ENCODE results near the gene ZGPAT.

ZGPAT gene

DNA sequence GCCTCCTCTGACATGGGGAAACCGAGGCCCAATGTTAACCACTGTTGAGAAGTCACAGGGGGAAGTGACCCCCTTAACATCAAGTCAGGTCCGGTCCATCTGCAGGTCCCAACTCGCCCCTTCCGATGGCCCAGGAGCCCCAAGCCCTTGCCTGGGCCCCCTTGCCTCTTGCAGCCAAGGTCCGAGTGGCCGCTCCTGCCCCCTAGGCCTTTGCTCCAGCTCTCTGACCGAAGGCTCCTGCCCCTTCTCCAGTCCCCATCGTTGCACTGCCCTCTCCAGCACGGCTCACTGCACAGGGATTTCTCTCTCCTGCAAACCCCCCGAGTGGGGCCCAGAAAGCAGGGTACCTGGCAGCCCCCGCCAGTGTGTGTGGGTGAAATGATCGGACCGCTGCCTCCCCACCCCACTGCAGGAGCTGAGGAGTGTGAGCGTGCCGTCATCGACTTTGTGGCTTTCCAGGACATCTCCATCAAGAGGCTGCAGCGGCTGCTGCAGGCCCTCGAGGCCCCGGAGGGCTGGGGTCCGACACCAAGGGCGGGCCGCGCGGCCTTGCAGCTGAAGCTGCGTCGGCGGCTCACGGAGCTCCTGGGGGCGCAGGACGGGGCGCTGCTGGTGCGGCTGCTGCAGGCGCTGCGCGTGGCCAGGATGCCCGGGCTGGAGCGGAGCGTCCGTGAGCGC lies 9.8 kb upstream of the ZGPAT start:
- peaks cover 47 to 56% (median 52%) of the 10 kb centered on the region in 10 experiments for H3K4me1 ChIP-seq
- H3K9me3 ChIP-seq (replicated peaks in 1 of 11): no peaks in the 10 kb centered on the region
- TF ChIP-seq Cebpa-rat (IDR thresholded peaks at IDR 0.05): no peak
- H3K4me2 ChIP-seq: peak overlapping the region; percentile 89 to 99 (median 97)
- H3K27ac ChIP-seq: no peak overlapping the region
- peaks cover 0 to 41% (median 12%) of the 10 kb centered on the region in 11 experiments; a peak in 14 of 22 replicates for H3K36me3 ChIP-seq
- peaks cover 27 to 88% (median 70%) of the 10 kb centered on the region in 11 experiments for H4K20me1 ChIP-seq
- H3K4me3 ChIP-seq: no peak overlapping the region
- no peaks in the 10 kb centered on the region for H3K27me3 ChIP-seq
- H3K9ac ChIP-seq: peak overlapping the region in 2 of 11 experiments; percentile 65 to 75; a peak in 3 of 22 replicates

DNA sequence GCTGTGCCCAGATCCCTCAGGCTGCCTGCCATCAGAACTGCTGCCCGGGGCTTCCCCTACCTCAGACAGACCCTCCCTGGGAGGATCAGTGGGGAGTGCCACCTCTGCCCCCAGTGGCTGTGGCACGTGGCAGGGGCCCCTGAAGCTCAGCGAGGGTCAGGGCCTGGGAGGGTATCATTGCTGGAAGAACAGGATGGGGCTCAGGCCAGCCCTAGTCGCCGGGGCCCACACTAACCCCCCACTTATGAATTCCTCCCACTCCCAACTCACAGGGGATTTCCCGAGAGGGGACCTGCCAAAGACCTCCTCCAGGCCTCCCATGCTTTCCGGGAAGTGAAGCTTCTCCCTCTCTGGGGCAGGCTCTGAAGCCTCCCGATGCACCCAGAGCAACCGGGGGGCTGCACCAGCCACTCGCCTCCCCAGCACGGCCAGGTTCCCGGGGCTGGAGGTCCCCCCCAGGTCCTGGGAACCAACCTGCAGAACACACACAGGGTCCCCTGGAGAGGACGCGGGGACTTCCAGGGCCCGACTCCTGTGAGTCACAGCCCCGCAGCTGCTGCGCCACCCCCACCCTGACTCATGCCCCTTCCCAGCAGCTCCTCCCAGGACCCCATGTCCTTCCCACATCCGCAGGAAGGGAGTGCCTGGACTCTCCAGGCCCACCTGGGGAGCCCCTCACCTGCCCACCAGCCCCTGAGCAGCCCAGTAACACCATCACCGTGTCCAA lies 8.9 kb upstream of the ZGPAT start:
- Histone ChIP-seq H3K4me1 (peaks cover 47 to 56% (median 52%) of the 10 kb centered on the region in 10 experiments), H3K27ac (peak overlapping the region in 4 of 11 experiments; percentile 7 to 42 (median 16); a peak in 6 of 22 replicates), H3K27me3 (no peaks in the 10 kb centered on the region), H3K9me3 (replicated peaks in 1 of 11) (no peaks in the 10 kb centered on the region), H3K4me2 (peak overlapping the region in 10 of 11 experiments; percentile 10 to 97 (median 40); a peak in 13 of 22 replicates), H4K20me1 (peaks cover 27 to 96% (median 78%) of the 10 kb centered on the region in 11 experiments), H3K36me3 (peaks cover 4 to 49% (median 19%) of the 10 kb centered on the region in 11 experiments; a peak in 21 of 22 replicates), H3K4me3 (no peak overlapping the region), H3K9ac (peak overlapping the region in 8 of 11 experiments; percentile 1 to 58 (median 28); a peak in 6 of 22 replicates)
- TF ChIP-seq Cebpa-rat (IDR thresholded peaks at IDR 0.05): no peak

DNA sequence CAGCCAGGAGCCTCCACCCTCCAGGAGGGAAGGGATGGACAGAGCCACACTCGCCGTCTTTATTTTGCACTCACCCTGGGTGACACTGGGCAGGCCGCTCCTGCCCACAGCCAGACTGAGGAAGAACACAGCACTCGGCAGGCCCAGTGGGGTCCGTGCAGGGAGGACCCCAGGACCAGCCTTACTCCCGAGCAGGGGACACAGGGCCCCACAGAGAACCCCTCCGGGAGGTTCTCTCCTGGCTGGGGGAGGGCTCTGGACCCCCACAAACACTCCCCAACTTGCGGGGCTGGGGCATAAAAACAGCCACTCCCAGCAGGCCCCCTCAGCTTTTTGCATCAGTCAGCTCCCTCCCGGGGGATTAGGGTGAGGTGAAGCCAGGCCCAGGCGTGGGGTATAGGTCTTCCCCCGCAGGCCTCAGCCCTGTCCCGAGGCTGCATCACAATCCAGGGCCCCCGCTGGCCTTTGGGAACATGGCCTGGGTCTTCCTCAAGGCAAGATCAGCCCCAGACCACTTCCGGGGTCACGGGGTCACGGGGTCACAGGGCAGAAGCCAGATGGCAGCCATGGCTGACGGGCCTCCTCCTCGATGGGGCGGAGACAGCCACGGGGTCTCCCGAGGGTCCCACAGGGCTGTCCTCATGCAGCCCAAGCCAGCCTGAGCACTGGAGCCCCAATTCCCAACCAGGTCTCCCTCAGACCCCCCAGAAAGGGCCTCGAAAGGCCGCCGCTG lies 8.2 kb upstream of the ZGPAT start:
- H3K27ac ChIP-seq: peak overlapping the region in 3 of 11 experiments; percentile 7 to 42 (median 14); a peak in 7 of 22 replicates
- peaks cover 47 to 56% (median 52%) of the 10 kb centered on the region in 10 experiments for H3K4me1 ChIP-seq
- no peak for TF ChIP-seq Cebpa-rat (IDR thresholded peaks at IDR 0.05)
- peaks cover 11 to 49% (median 22%) of the 10 kb centered on the region in 11 experiments for H3K36me3 ChIP-seq
- H4K20me1 ChIP-seq: peaks cover 27 to 100% (median 85%) of the 10 kb centered on the region in 11 experiments
- H3K9ac ChIP-seq: peak overlapping the region in 10 of 11 experiments; percentile 1 to 61 (median 34); a peak in 14 of 22 replicates
- no peak overlapping the region for H3K4me3 ChIP-seq
- no peaks in the 10 kb centered on the region for H3K9me3 ChIP-seq (replicated peaks in 1 of 11)
- H3K4me2 ChIP-seq: peak overlapping the region; percentile 10 to 50 (median 37); a peak in 18 of 22 replicates
- no peaks in the 10 kb centered on the region for H3K27me3 ChIP-seq

DNA sequence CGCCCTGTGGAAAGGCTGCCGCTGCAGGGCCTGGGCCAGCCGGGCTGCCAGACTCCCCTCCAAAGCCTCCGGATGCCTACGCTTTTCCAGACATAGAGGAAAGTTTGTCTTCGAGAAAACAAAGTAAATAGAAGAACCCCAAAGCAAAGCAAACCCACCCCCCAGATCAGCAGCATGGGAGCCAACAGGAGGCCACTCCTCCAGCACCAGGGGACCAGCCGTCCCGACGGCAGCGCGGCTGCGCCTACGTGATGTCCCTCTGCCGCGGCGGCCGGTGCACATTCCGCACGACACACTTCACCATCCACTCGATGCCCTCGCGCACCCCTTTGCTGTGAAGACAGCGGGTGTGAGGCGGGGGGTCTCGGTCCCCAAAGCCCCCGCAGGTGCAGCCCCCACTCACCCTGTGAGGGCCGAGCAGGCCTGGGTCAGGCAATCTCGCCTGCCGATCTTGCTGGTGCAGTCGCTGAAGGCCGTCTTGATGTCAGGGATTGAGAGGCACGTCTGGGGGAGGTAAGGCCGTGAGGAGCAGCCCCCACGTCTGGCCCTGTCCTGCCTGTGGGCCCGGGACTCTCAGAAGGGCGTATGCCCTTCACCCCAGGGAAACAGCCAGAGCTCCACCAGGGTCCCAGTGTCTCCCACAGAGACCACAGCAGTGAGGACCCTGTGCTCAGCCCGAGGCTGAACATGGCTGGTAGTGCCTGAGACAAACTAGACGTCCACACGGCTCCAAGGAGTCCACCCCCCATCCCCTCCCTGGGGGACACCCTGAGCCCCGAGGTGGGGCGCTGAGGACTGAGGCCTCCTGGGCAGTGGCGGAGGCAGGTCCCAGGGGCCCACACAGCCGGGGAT lies 7.4 kb upstream of the ZGPAT start:
- Histone ChIP-seq H3K4me3 (no peak overlapping the region), H3K27ac (peak overlapping the region in 3 of 11 experiments; percentile 6 to 42 (median 14); a peak in 3 of 22 replicates), H3K4me1 (peaks cover 48 to 53% (median 50%) of the 10 kb centered on the region in 10 experiments), H3K27me3 (no peaks in the 10 kb centered on the region), H3K36me3 (peaks cover 19 to 52% (median 29%) of the 10 kb centered on the region in 11 experiments), H3K4me2 (peak overlapping the region in 10 of 11 experiments; percentile 2 to 50 (median 38); a peak in 12 of 22 replicates), H4K20me1 (peaks cover 27 to 100% (median 91%) of the 10 kb centered on the region in 11 experiments), H3K9me3 (replicated peaks in 1 of 11) (no peaks in the 10 kb centered on the region), H3K9ac (peak overlapping the region in 8 of 11 experiments; percentile 8 to 61 (median 34); a peak in 8 of 22 replicates)
- no peak for TF ChIP-seq Cebpa-rat (IDR thresholded peaks at IDR 0.05)

DNA sequence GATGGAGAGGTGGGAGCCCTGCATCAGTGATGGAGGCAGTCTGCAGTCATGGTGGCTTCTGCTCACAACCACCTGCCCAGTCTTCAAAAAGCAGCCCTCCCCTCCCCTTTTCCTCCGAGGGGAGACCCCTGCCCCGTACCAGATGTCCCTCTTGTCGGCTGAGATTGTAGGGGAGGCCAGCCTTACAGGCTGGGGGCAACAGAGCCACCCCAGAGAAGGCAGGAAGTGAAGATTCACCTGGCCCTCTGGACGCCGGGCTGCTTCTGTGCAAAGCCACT lies 6.8 kb upstream of the ZGPAT start:
- no peak for TF ChIP-seq Cebpa-rat (IDR thresholded peaks at IDR 0.05)
- no peak overlapping the region for H3K4me2 ChIP-seq
- H3K4me3 ChIP-seq: no peak overlapping the region
- no peaks in the 10 kb centered on the region for H3K9me3 ChIP-seq (replicated peaks in 1 of 11)
- H3K27ac ChIP-seq: 0 out of 22 replicates have a peak overlapping the region, but pooled peaks of 1 of the 11 experiments have one; percentile 6
- H3K27me3 ChIP-seq: no peaks in the 10 kb centered on the region
- H3K4me1 ChIP-seq: peaks cover 45 to 51% (median 48%) of the 10 kb centered on the region in 10 experiments
- peaks cover 24 to 53% (median 35%) of the 10 kb centered on the region in 11 experiments for H3K36me3 ChIP-seq
- H4K20me1 ChIP-seq: peaks cover 27 to 100% (median 94%) of the 10 kb centered on the region in 11 experiments
- H3K9ac ChIP-seq: peak overlapping the region in 3 of 11 experiments; percentile 15 to 59 (median 23); a peak in 3 of 22 replicates

DNA sequence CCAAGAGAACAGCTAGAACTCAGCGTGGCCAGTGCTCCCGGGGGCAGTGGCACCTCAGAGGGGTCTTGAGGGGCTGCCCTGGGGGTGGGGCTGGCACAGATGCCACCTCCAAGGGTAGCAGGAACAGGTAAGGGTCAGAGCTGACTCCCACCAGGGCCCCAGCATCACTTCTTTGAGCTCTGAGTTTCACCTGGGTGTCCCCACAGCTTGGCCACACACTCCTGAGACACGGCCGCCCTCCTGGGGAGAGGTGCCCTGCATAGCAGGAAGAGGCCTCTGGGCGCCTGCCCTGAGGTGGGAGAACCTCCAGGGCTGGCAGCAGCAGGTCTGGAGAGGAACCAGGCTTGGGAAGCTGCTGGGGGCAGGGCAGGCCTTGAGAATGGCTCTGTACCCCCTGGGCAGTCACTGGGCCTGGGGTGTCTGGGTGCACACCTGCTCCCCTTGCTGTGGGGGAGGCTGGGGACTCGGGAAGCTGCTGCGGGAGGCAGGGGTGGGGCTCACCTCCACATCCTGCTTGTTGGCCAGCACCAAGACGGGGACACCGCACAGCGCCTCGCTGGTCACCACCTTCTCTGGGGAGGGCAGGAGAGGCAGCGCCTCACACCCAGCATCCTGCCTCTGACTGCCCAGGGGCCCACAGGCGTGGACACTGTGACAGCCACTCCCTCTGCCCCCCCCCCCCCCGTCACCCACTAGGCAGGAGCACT lies 6.4 kb upstream of the ZGPAT start:
- H4K20me1 ChIP-seq: peaks cover 27 to 100% (median 98%) of the 10 kb centered on the region in 11 experiments
- peak overlapping the region in 2 of 11 experiments; percentile 23 to 59; a peak in 2 of 22 replicates for H3K9ac ChIP-seq
- TF ChIP-seq Cebpa-rat (IDR thresholded peaks at IDR 0.05): no peak
- H3K9me3 ChIP-seq (replicated peaks in 1 of 11): no peaks in the 10 kb centered on the region
- 0 out of 22 replicates have a peak overlapping the region, but pooled peaks of 1 of the 11 experiments have one; percentile 6 for H3K27ac ChIP-seq
- no peak overlapping the region for H3K4me3 ChIP-seq
- no peaks in the 10 kb centered on the region for H3K27me3 ChIP-seq
- peaks cover 45 to 51% (median 48%) of the 10 kb centered on the region in 10 experiments for H3K4me1 ChIP-seq
- peaks cover 29 to 58% (median 40%) of the 10 kb centered on the region in 11 experiments for H3K36me3 ChIP-seq
- no peak overlapping the region for H3K4me2 ChIP-seq

DNA sequence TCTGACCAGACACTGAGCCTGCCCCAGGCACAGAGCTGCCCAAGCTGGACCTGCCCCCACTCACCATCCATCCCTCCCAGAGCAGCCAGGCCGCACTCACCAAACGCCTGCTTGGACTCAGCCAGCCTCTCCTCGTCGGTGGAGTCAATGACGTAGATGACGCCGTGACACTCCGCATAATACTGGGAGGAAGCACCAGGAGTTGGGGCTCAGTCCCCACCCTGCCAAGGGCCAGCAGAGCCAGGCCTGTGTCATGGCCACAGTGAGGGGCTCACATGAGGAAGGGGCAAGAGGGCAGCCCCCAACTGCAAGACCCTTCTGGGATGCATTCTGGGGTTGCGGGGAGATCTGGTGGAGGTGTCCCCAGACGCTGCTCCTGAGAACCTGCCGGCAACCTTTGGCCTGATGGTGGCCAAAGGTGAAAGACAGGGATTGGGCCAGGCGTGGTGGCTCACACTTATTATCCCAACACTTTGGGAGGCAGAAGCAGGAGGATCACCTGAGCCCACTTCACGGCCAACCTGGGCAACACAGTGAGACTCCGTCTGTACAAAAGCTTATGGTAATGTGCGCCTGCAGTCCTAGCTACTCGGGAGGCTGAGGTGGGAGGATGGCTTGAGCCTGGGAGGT lies 5.7 kb upstream of the ZGPAT start:
- H3K4me1 ChIP-seq: peaks cover 43 to 49% (median 46%) of the 10 kb centered on the region in 10 experiments
- H3K9me3 ChIP-seq (replicated peaks in 1 of 11): no peaks in the 10 kb centered on the region
- H3K27ac ChIP-seq: no peak overlapping the region
- no peaks in the 10 kb centered on the region for H3K27me3 ChIP-seq
- H3K4me3 ChIP-seq: no peak overlapping the region
- H4K20me1 ChIP-seq: peaks cover 24 to 99% (median 97%) of the 10 kb centered on the region in 11 experiments
- 0 out of 22 replicates have a peak overlapping the region, but pooled peaks of 1 of the 11 experiments have one; percentile 31 for H3K9ac ChIP-seq
- TF ChIP-seq Cebpa-rat (IDR thresholded peaks at IDR 0.05): no peak
- H3K4me2 ChIP-seq: no peak overlapping the region
- H3K36me3 ChIP-seq: peaks cover 31 to 58% (median 40%) of the 10 kb centered on the region in 11 experiments
